ENCODE results near the gene PSAPL1. TPM values are rescaled to one million over a fixed set of nuclear protein-coding genes. Genes with fewer than 3 reads are reported as not detected.

The PSAPL1 gene
- total and polyA plus RNA-seq, 2 of the 8 experiments (the other 6 are each of a cell fraction or from before 2014, with no cell fraction given), result 0.03 TPM; not detected in 1

- Histone ChIP-seq H3K56ac (replicated peaks; ENCODE audit: insufficient read length, low read depth, low read length) (no peak overlapping the region), H3K14ac (ENCODE audit: insufficient read length) (no peak overlapping the region), H4K91ac (replicated peaks; ENCODE audit: insufficient read length, low read length) (no peak overlapping the region), H3K79me2 (ENCODE audit: control insufficient read depth in 1 of 2, insufficient read depth in 2 of 2, low read length in 2 of 2) (no peaks in the 10 kb centered on the region), H3K9me3 (ENCODE audit: insufficient read depth in 2 of 2, low read depth in 1 of 2, low read length in 1 of 2) (no peaks in the 10 kb centered on the region), H3K4me3 (ENCODE audit: extremely low read depth in 1 of 4, insufficient read depth in 2 of 4, low read depth in 3 of 4, low read length in 4 of 4) (no peak overlapping the region), H2BK20ac (ENCODE audit: low read length) (no peak overlapping the region), H3K27ac (ENCODE audit: low read depth, low read length) (no peak overlapping the region), H3K4ac (replicated peaks; ENCODE audit: insufficient read length, low read depth, low read length) (no peak overlapping the region), H2AK5ac (ENCODE audit: low read depth, low read length) (no peak overlapping the region), H3K36me3 (ENCODE audit: control insufficient read depth in 2 of 4, insufficient read depth in 4 of 4, low read length in 3 of 4) (no peaks in the 10 kb centered on the region), H3K4me1 (replicated peaks in 1 of 4; ENCODE audit: control insufficient read depth in 3 of 4, insufficient read depth in 4 of 4, low read length in 3 of 4) (no peaks in the 10 kb centered on the region), H2BK120ac (replicated peaks; ENCODE audit: low read depth, low read length) (no peak overlapping the region), H3K4me2 (ENCODE audit: insufficient read depth in 1 of 2, low read depth in 2 of 2, low read length in 2 of 2) (no peak overlapping the region), H2BK15ac (ENCODE audit: low read length) (no peak overlapping the region), H3K9ac (replicated peaks in 1 of 4; ENCODE audit: extremely low read depth in 1 of 4, low read depth in 3 of 4, low read length in 3 of 4) (no peak overlapping the region), H4K20me1 (replicated peaks in 1 of 2; ENCODE audit: control insufficient read depth in 1 of 2, insufficient read depth in 2 of 2, low read length in 2 of 2) (peaks cover 0 to 2% of the 10 kb centered on the region in 2 experiments), H3K23ac (ENCODE audit: insufficient read length) (no peak overlapping the region), H2AFZ (ENCODE audit: low read length) (no peak overlapping the region), H4K8ac (ENCODE audit: extremely low read depth, insufficient read depth, low read length) (no peak overlapping the region), H2BK5ac (ENCODE audit: low read depth, low read length) (no peak overlapping the region), H3K79me1 (ENCODE audit: low read depth, low read length) (no peaks in the 10 kb centered on the region), H3K23me2 (ENCODE audit: low read depth, low read length) (peaks cover 9% of the 10 kb centered on the region; the same call in 1 of the 2 replicates), H2BK12ac (ENCODE audit: low read depth, low read length) (no peak overlapping the region), H3K18ac (ENCODE audit: extremely low read depth, low read length) (no peak overlapping the region), H4K5ac (ENCODE audit: insufficient read length, low read depth, low read length) (no peak overlapping the region), H3K27me3 (replicated peaks in 1 of 4; ENCODE audit: control insufficient read depth in 3 of 4, extremely low read depth in 1 of 4, insufficient read depth in 3 of 4, low read length in 3 of 4) (peaks cover 0 to 3% (median under 1%) of the 10 kb centered on the region in 4 experiments; a peak in 2 of 7 replicates)
- 85% methylated on average over 3 of the region's 3 CpGs; no CpG with 5 or more reads in 1 of the 2 experiments for WGBS, 2 experiments (ENCODE audit: extremely low coverage in 1 of 2, insufficient coverage in 1 of 2, insufficient read length in 1 of 2, insufficient replicate concordance in 2 of 2, low coverage in 1 of 2, low lambda C conversion rate in 2 of 2, missing lambda C conversion rate in 1 of 2)
- TF ChIP-seq RNF2 (IDR thresholded peaks at IDR 0.05; ENCODE audit: borderline replicate concordance, low read depth, low read length, missing control alignments, poor library complexity, severe bottlenecking) (no peak), CBX8 (IDR thresholded peaks at IDR 0.05; ENCODE audit: borderline replicate concordance, low read depth, low read length) (no peak), BACH1 (IDR thresholded peaks at IDR 0.05; ENCODE audit: low read length) (no peak), GTF2F1 (IDR thresholded peaks at IDR 0.05; ENCODE audit: borderline replicate concordance, low read depth, low read length) (no peak), RAD21 (IDR thresholded peaks at IDR 0.05 in 1 of 2, conservative IDR thresholded peaks at IDR 0.05 in 1 of 2; ENCODE audit: low read depth in 2 of 2, low read length in 2 of 2) (no peak), ATF2 (IDR thresholded peaks at IDR 0.05; ENCODE audit: low read length) (no peak), RFX5 (IDR thresholded peaks at IDR 0.05; ENCODE audit: borderline replicate concordance, low read depth, low read length) (no peak)
- TF ChIP-seq, protein P1, sequence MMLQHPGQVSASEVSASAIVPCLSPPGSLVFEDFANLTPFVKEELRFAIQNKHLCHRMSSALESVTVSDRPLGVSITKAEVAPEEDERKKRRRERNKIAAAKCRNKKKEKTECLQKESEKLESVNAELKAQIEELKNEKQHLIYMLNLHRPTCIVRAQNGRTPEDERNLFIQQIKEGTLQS (IDR thresholded peaks at IDR 0.05; ENCODE audit: insufficient read depth, low read depth, low read length), result no peak
- CTCF ChIA-PET (ENCODE audit: partially characterized antibody), result interaction anchor here (1.7 kb wide), 1 partner anchor 11 kb away, joined by 14 read pairs; no protein-coding TSS in a partner anchor
- POLR2A ChIA-PET (ENCODE audit: partially characterized antibody), result no interaction called here
- DNase-seq (ENCODE audit: low read depth in 1 of 2, low spot score in 2 of 2) (no peak), FAIRE-seq (no peak)
Observed at GRCh38 chr4:7403001-7403400, 31.7 kb downstream of the PSAPL1 start.

Measured in H1 (cell line).